ENCODE data around the gene PLK5. TPM values are rescaled to one million over a fixed set of nuclear protein-coding genes. Genes with fewer than 3 reads are reported as not detected.
"Not testable (repeated sequence)": the region's sequence is repeated elsewhere in the genome, so short reads cannot be mapped to it uniquely, and the experiment has no call there.

PLK5 gene
- total RNA-seq, 1 donor from 2014 or later = not detected

DNA sequence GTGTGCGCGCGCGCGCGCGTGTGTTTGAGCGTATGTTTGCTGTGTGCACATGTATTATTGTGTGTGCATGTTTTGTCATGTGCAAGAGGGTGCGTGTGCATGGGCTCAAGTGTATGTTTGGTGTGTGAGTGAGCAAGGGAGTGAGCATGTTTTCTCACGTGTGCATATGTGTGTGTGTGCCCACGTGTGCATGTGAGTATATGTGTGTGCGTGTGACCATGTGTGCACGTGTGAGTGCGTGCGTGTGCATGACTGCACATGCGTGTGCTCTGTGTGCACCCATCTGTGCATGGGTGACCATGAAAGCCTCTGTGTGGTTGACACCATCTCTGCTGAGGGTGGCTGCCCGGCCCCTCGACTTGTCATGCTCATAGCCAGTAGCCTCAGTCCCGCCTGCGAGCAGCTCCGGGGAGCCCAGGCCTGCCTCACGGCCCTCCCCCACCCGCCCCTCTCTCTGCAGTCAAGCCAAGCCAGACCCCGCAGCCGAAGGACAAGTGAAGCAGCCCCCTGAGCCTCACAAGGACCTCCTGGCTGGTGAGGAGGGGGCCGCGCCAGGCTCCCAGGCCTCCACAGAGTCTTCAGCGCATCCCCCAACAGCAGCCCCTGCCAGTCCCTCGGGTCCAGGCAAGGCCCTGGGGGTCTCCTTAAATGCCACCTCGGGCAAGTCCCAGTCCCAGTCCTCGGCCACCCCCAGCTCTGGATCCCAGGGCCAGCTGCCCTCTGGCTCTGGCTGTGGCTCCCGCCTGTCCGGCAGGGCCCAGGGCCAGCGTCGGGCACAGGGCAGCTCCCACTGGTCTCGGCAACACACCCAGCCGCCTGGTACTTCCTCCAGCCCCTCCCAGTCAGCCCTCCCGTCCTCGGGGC, 26.9 kb upstream of the PLK5 start:
- peaks cover 4% of the 10 kb centered on the region for H3K27me3 Mint-ChIP-seq
- no peaks in the 10 kb centered on the region for H3K4me1 Mint-ChIP-seq
- no peak for DNase-seq
- no peaks in the 10 kb centered on the region for H3K36me3 Mint-ChIP-seq (ENCODE audit: low read depth)
- intact Hi-C loops (cut with micrococcal nuclease) = no loop called here
- H3K27ac Mint-ChIP-seq = no peak overlapping the region
- no peaks in the 10 kb centered on the region for H3K9me3 Mint-ChIP-seq
- H3K4me3 Mint-ChIP-seq = no peak overlapping the region

DNA sequence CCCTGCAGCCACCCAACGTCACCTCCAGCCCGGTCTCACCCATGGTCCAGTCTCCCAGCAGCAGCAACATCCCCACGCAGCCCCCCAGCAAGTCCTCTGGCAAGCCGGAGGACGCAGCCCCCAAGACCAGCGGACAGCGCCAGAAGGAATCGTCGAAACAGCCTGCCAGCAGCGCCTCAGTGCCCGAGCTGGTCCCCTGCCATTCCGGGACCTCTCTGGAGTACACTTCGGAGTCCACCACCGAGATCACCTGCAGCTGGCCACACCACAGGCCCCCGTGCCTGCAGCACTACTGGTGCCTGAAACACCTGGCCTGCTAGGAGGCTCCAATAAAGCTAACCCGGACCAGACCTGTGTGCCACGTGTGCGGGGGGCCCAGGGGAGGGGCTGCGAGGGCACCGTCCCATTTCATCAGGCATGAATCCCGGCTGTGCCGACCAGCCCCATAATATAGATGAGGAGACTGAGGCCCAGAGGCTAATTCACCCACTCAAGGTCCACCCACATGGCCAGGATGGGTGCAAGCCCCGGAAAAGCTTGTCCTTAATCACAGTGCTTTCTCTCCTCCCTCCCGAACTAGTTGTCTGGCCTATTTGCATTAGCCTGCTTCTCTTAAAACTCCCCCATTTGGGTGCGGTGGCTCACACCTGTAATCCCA, 26.2 kb upstream of the PLK5 start:
- no peaks in the 10 kb centered on the region for H3K36me3 Mint-ChIP-seq (ENCODE audit: low read depth)
- intact Hi-C loops (cut with micrococcal nuclease) = no loop called here
- H3K4me1 Mint-ChIP-seq = peaks cover 2% of the 10 kb centered on the region
- H3K27ac Mint-ChIP-seq = no peak overlapping the region
- H3K27me3 Mint-ChIP-seq = peaks cover 3% of the 10 kb centered on the region
- H3K4me3 Mint-ChIP-seq = no peak overlapping the region
- H3K9me3 Mint-ChIP-seq = no peaks in the 10 kb centered on the region
- no peak for DNase-seq

DNA sequence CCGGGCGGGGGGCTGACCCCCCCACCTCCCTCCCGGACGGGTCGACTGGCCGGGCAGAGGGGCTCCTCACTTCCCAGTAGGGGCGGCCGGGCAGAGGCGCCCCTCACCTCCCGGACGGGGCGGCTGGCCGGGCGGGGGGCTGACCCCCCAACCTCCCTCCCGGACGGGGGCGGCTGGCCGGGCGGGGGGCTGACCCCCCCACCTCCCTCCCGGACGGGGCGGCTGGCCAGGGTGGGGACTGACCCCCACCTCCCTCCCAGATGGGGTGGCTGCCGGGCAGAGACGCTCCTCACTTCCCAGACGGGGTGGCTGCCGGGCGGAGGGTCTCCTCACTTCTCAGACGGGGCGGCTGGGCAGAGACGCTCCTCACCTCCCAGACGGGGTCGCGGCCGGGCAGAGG, 24.6 kb upstream of the PLK5 start:
- H3K27me3 Mint-ChIP-seq; intact Hi-C loops (cut with micrococcal nuclease); H3K4me3 Mint-ChIP-seq; H3K36me3 Mint-ChIP-seq (ENCODE audit: low read depth); H3K9me3 Mint-ChIP-seq; DNase-seq; H3K27ac Mint-ChIP-seq; H3K4me1 Mint-ChIP-seq: not testable (repeated sequence)

DNA sequence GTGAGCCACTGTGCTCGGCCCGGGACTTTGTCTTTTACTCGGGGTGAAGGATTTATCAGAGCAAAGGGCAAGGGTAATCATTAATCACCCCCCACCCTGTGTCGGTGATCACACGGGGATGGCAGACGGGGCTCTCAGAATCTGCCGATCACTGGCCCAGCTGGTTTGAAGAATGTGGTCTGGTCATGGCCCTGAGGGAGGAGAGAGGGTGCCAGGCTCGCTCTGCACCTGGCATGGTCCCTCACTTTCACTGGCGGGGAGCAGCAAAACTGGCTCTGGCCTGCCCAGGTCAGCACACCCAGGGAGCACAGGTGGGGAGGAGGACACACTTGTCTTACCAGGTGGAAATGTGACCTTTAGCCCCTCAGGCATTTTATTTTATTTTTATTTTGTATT, 22.7 kb upstream of the PLK5 start:
- H3K36me3 Mint-ChIP-seq (ENCODE audit: low read depth) = no peaks in the 10 kb centered on the region
- intact Hi-C loops (cut with micrococcal nuclease) = no loop called here
- no peak overlapping the region for H3K4me3 Mint-ChIP-seq
- no peaks in the 10 kb centered on the region for H3K9me3 Mint-ChIP-seq
- H3K27me3 Mint-ChIP-seq = peaks cover 10% of the 10 kb centered on the region
- H3K27ac Mint-ChIP-seq = no peak overlapping the region
- no peak for DNase-seq
- H3K4me1 Mint-ChIP-seq = peaks cover 2% of the 10 kb centered on the region

DNA sequence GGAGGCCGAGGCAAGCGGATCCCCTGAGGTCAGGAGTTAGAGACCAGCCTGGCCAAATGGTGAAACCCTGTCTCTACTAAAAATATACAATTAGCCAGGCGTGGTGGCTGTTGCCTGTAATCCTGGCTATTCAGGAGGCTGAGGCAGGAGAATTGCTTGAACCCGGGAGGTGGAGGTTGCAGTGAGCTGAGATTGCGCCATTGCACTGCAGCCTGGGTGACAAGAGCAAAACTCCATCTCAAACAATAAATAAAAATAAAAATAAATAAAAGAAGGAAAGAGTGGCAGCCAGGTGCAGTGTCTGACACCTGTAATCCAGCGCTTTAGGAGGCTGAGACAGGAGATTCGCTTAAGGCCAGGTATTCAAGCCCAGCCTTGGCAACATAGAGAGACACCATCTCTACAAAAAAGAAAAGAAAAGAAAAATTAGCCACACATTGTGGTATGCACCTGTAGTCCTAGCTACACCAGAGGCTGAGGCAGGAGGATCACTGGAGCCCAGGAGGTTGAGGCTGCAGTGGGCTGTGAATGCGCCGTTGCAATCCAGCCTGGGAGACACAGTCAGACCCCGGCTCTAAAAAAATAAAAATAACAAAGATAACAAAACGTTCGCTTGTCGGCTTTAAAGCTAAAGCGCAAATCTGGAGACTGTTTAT, 21.3 kb upstream of the PLK5 start:
- Mint-ChIP-seq H3K27ac (no peak overlapping the region), H3K4me3 (no peak overlapping the region), H3K36me3 (ENCODE audit: low read depth) (no peaks in the 10 kb centered on the region), H3K4me1 (peaks cover 2% of the 10 kb centered on the region), H3K27me3 (peaks cover 10% of the 10 kb centered on the region), H3K9me3 (peaks cover under 1% of the 10 kb centered on the region)
- intact Hi-C loops (cut with micrococcal nuclease) = no loop called here
- DNase-seq = no peak

DNA sequence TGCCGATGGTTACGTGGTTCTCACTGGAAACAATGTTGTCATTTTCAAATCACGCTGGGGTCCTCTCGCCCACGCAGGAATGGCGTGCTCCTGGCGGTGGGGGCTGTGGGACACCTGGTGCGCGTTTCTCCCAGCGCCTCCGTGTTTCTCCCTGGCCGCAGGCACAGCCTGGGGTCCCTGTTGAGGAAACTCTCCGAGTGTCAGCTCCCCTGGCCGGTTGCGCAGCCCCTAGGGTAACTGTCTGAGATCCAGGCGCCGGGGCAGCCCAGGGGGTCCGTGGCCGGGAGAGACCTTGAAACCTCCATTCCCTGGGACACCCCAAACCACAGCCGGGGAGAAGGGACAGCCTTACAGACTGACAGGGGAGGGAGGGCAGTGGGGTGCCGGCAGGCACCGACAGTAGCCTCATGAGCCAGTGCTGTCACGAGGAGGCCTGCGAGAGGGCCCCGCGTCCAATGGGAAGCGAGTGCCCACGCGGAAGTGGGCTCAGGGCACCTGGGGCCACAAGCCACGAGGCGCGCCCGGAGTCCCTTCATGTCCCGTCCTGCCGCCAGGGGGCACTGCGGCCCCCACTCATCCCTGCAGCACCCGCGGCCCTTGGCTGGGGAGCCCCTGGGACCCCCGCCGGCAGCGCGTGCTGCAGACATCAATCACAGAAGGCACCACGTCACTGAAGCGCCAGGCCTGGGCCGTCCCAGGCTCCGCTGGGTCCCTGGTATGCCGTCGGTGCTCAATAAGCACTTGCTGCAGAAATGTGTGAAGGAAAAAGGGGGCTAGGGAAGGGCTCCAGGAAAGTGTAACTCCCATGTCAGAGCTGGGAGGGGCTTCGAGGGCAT, 20.6 kb upstream of the PLK5 start:
- peak; percentile 90 for DNase-seq
- Mint-ChIP-seq H3K9me3 (peaks cover 5% of the 10 kb centered on the region), H3K27me3 (peaks cover 13% of the 10 kb centered on the region), H3K36me3 (ENCODE audit: low read depth) (no peaks in the 10 kb centered on the region), H3K27ac (no peak overlapping the region), H3K4me3 (no peak overlapping the region), H3K4me1 (peaks cover 6% of the 10 kb centered on the region)
- intact Hi-C loops (cut with micrococcal nuclease) = no loop called here

DNA sequence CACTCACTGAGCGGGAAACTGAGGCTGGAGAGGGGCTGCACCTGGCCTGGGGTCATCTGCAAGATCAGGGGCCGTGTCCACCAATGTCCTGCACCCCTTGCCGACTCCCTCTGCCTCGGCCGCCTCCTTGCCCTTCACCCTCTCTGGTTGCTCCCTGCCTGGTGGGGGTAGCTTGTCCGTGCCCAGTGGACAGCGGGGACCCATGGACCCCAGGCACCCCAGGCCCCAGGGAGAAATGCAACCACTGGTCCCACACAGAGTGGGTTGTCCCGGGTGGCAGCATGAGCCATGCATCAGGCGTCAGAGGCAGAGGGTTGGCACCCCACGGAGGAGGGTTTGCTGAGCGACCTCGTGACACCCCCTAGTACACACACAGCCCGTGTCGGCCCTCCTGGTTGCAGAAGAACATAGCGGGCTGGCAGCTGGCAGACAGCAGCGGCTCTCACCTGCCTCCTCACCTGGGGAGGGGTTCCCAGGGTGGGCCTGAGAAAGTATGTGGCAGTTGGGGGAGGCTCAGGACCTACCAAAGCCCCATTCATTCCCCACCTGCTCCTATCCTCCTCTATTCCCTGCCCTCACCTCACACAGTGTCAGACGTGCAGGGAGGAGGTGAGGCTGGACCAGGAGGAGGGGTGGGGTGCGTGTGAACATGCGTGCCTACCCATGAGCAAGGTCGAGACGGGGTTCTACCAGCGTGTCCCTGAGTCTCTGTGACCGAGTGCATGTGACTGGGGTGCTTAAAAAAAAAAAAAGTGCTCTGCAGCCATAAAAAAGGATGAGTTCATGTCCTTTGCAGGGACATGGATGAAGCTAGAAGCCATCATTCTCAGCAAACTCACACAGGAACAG, 19.7 kb upstream of the PLK5 start:
- intact Hi-C loops (cut with micrococcal nuclease) = no loop called here
- peaks cover 17% of the 10 kb centered on the region for H3K27me3 Mint-ChIP-seq
- H3K36me3 Mint-ChIP-seq (ENCODE audit: low read depth) = no peaks in the 10 kb centered on the region
- H3K27ac Mint-ChIP-seq = no peak overlapping the region
- peaks cover 6% of the 10 kb centered on the region for H3K4me1 Mint-ChIP-seq
- no peak for DNase-seq
- no peak overlapping the region for H3K4me3 Mint-ChIP-seq
- H3K9me3 Mint-ChIP-seq = peaks cover 5% of the 10 kb centered on the region

DNA sequence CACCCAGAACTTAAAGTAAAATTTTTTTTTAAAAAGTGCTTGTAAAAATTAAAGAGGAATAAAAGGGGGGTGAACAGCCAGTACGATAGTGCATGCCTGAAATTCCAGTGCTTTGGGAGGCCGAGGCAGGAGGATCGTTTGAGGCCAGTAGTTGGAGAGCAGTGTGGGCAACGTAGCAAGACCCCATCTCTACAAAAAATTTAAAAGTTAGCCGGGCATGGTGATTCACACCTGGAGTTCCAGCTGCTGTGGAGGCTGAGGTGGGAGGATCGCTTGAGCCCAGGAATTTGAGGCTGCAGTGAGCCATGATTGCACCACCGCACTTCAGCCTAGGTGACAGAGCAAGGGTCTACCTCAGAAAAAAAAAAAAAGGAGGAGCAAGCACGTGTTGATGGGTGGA, 18.9 kb upstream of the PLK5 start:
- Mint-ChIP-seq H3K4me1 (peaks cover 7% of the 10 kb centered on the region), H3K4me3 (no peak overlapping the region), H3K27ac (no peak overlapping the region), H3K36me3 (ENCODE audit: low read depth) (peaks cover 2% of the 10 kb centered on the region), H3K9me3 (peaks cover 5% of the 10 kb centered on the region), H3K27me3 (peaks cover 20% of the 10 kb centered on the region)
- no peak for DNase-seq
- intact Hi-C loops (cut with micrococcal nuclease) = no loop called here

DNA sequence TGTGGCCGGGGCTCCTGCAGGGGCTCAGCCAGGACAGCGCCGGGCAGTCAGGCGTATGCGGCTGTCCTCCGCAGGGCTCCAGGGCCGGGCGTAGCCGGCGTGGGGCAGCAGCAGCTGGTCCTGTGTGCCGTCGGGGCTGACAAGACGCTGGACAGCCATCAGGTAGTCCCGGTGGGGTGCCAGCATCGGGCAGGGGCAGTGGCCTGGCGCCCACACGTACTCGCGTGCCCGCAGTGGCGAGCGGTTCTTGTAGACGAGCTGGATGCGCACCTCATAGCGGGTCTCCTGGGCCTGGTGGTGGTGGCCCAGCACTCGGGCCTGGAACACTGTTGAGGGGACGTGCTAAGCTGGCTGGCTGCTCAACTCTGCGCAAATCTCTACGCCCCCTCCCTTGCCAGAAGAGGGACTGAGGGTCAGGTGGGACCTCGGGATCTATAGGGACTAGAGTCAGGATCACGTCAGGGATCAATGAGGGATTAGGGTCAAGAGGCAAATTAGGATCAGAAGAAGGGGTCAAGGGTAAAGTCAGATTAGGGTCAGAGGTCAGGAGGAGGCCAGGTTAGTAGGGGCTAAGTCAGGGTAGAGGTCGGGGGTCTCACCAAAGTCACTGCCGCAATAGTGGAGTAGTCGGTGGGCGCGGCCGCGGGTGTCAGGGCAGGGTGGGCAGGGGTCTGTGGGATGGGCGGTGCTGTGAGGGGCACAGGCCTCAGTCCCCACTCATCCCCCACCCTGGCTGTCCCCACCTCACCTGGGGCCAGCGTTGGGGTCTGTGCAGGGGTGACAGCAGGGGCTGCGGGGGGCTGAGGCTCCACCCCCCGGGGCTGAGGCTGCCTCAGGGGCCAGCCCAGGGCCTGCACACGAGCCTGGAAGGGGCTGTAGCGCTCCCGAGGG, 17.6 kb upstream of the PLK5 start:
- H3K27ac Mint-ChIP-seq = no peak overlapping the region

DNA sequence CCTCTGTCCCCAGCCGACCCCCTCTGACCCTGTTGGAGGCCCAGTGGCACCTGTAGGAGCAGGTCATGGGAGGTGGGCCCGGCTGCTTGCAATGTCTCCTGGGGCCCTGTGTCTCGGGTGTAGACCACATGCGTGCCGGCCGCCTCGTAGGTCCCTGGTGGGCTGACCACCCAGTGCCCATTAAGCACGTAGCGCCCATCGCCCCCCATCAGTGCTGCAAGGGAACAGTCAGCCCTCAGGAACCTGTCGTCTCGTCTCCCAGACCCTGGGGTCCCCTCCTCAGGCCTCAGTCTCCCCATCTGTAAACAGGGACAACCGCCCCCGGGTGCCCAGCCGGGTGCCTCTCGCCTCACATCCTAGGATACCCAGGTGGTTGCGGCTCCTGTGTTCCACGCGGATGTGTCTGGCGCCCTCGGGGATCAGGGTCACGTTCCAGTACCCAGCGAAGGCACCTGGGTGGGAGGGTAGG, 16.7 kb upstream of the PLK5 start:
- H3K4me3 Mint-ChIP-seq = no peak overlapping the region
- intact Hi-C loops (cut with micrococcal nuclease) = no loop called here

More for the DNA sequence above, 17.6 kb upstream of the PLK5 start:
- DNase-seq = no peak
- Mint-ChIP-seq H3K9me3 (peaks cover 5% of the 10 kb centered on the region), H3K27me3 (peaks cover 24% of the 10 kb centered on the region), H3K4me3 (no peak overlapping the region), H3K36me3 (ENCODE audit: low read depth) (peaks cover 2% of the 10 kb centered on the region), H3K4me1 (peaks cover 8% of the 10 kb centered on the region)
- intact Hi-C loops (cut with micrococcal nuclease) = no loop called here

DNA sequence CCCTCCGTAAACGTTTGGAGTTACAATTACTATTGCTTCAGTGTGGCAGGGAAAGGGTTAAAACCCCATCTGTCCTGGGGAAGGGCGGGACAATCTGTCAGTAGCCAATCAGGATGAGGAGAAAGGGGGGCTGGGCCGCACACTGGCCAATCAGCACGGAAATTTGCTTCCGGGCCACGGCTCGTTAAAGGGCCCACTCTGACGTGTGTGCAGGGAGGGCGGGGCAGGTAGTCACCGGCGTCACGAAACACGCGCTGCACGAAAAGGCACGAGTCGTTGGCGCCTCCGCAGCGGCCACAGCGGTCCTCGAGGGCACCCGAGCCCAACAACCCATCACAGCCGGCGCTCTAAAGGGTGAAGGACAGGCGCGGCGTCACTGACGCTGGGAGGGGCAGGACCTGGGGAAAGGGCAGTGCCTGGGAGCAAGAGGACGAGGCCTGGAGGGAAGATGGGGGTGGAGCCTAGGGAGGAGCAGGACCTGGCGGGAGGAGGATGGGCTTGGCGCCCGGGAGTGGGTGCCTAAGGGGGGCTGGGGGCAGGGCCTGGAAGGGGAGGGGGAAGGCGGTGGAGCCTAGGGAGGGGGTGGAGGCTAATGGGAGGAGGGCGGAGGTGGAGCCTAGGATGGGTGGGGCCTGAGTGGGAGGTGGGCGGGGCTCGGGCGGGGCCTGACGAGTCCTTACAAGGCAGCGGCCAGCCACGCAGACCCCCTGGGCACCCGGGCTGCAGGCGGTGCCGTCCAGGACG, 15.9 kb upstream of the PLK5 start:
- Mint-ChIP-seq H3K36me3 (ENCODE audit: low read depth) (peaks cover 2% of the 10 kb centered on the region), H3K4me1 (peaks cover 7% of the 10 kb centered on the region), H3K9me3 (peaks cover 5% of the 10 kb centered on the region), H3K27ac (peak overlapping the region; percentile 88), H3K27me3 (peaks cover 22% of the 10 kb centered on the region), H3K4me3 (peak overlapping the region; percentile 87)
- intact Hi-C loops (cut with micrococcal nuclease) = loop anchor here (2.0 kb wide), 1 partner anchor 17 kb away; the partner anchor contains the start of genes PCSK4 and REEP6
- peak; percentile 95 for DNase-seq

More for the DNA sequence above, 16.7 kb upstream of the PLK5 start:
- Mint-ChIP-seq H3K4me1 (peaks cover 8% of the 10 kb centered on the region), H3K9me3 (peaks cover 5% of the 10 kb centered on the region), H3K36me3 (ENCODE audit: low read depth) (peaks cover 2% of the 10 kb centered on the region), H3K27me3 (peaks cover 25% of the 10 kb centered on the region), H3K27ac (no peak overlapping the region)
- DNase-seq = no peak

Data from activated CD4-positive, alpha-beta T cell treated with anti-CD3 and anti-CD28 coated beads, Interleukin-2, amount 10 ng/mL, durations not matched to agents 24 days and 14 days (primary cell).